HT-29 (cell line): ENCODE results near the gene PRDM12. TPM values are rescaled to one million over a fixed set of nuclear protein-coding genes. Genes with fewer than 3 reads are reported as not detected.

Experiments
- DNase-seq: peaks from one replicate; pipeline ENCODE4 v3.0.0-alpha.2; 2015; ENCODE audit warnings: low spot score
- total RNA-seq: library from RNA; depleted of rRNA; stranded (reverse); fragments of >200 nt; shearing (Covaris generic); gene quantifications from 2 replicates; pipeline ENCODE4 v1.2.3, GENCODE V29; 2014; rRNA removed

Gene PRDM12
- not detected in 2 replicates for total RNA-seq

GRCh38 chr9:130664251-130665028 is at the start of gene PRDM12:
Gene PRDM12, plus strand, starts transcription at chr9:130664594. Its CDS starts 60 bp downstream, at chr9:130664654.
- no peak for DNase-seq

GRCh38 chr9:130616451-130616850 is 47.9 kb upstream of the PRDM12 start:
- DNase-seq, result no peak

- DNase-seq, result no peak
These were observed 40.9 kb upstream of the PRDM12 start for GRCh38 chr9:130623466-130623865.

- DNase-seq, result no peak
These were observed 40.2 kb upstream of the PRDM12 start for GRCh38 chr9:130624154-130624553.

GRCh38 chr9:130626249-130626996 is 38.0 kb upstream of the PRDM12 start:
- no peak for DNase-seq

- no peak for DNase-seq
These were observed 37.3 kb upstream of the PRDM12 start for GRCh38 chr9:130627051-130627450.

- no peak for DNase-seq
These were observed 36.2 kb upstream of the PRDM12 start for GRCh38 chr9:130627896-130628792.

GRCh38 chr9:130629443-130630070 is 34.8 kb upstream of the PRDM12 start:
- no peak for DNase-seq

GRCh38 chr9:130630071-130630450 is 34.3 kb upstream of the PRDM12 start:
- DNase-seq, result no peak

GRCh38 chr9:130630506-130631330 is 33.7 kb upstream of the PRDM12 start:
- no peak for DNase-seq

- no peak for DNase-seq
These were observed 32.9 kb upstream of the PRDM12 start for GRCh38 chr9:130631331-130632080.

- no peak for DNase-seq
These were observed 32.2 kb upstream of the PRDM12 start for GRCh38 chr9:130632081-130632710.

- DNase-seq, result no peak
These were observed 31.6 kb upstream of the PRDM12 start for GRCh38 chr9:130632841-130633240.

GRCh38 chr9:130633336-130634190 is 30.8 kb upstream of the PRDM12 start:
- no peak for DNase-seq

- no peak for DNase-seq
These were observed 30.1 kb upstream of the PRDM12 start for GRCh38 chr9:130634191-130634768.

GRCh38 chr9:130634801-130635200 is 29.6 kb upstream of the PRDM12 start:
- no peak for DNase-seq

GRCh38 chr9:130635306-130635705 is 29.1 kb upstream of the PRDM12 start:
- no peak for DNase-seq
